ENCODE results near the gene STAG1.

DNA sequence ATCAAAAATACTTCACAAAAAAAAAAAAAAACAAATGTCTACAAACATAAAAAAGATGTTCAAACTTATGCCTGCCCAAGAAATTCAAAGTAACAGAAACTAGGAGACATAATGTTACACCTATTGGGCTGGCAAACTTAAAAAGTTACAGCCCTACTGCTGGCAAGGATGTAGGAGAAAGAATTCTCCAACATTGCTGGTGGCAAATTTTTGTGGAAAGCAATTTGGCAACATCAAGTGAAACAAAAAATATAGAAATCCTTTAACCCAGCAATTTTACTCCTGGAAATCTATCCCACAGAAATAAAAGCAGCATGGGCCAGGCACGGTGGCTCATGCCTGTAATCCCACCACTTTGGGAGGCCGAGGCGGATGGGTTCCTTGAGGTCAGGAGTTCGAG lies 73.2 kb downstream of the STAG1 start:
- TF ChIP-seq, protein P1, sequence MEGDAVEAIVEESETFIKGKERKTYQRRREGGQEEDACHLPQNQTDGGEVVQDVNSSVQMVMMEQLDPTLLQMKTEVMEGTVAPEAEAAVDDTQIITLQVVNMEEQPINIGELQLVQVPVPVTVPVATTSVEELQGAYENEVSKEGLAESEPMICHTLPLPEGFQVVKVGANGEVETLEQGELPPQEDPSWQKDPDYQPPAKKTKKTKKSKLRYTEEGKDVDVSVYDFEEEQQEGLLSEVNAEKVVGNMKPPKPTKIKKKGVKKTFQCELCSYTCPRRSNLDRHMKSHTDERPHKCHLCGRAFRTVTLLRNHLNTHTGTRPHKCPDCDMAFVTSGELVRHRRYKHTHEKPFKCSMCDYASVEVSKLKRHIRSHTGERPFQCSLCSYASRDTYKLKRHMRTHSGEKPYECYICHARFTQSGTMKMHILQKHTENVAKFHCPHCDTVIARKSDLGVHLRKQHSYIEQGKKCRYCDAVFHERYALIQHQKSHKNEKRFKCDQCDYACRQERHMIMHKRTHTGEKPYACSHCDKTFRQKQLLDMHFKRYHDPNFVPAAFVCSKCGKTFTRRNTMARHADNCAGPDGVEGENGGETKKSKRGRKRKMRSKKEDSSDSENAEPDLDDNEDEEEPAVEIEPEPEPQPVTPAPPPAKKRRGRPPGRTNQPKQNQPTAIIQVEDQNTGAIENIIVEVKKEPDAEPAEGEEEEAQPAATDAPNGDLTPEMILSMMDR (IDR thresholded peaks at IDR 0.05), result no peak
- TF ChIP-seq POLR2A (IDR thresholded peaks at IDR 0.05), result no peak
- TF ChIP-seq POLR2AphosphoS5 (IDR thresholded peaks at IDR 0.05; ENCODE audit: insufficient read depth in 1 of 2, low read depth in 1 of 2), result no peak

All from vagina (tissue), 2 donors.